Activated CD4-positive, alpha-beta T cell treated with anti-CD3 and anti-CD28 coated beads, Interleukin-2, Interleukin-4, amounts not matched to agents 100 ng/mL and 50 ng/mL, durations not matched to agents 16 hours and 8 hours (primary cell): ENCODE results near the gene WNT7B.

ENCODE experiments used
- DNase-seq: peaks from one replicate; pipeline ENCODE4 v3.0.0-alpha.2; 2020; ENCODE audit warnings: low spot score

WNT7B gene

DNA sequence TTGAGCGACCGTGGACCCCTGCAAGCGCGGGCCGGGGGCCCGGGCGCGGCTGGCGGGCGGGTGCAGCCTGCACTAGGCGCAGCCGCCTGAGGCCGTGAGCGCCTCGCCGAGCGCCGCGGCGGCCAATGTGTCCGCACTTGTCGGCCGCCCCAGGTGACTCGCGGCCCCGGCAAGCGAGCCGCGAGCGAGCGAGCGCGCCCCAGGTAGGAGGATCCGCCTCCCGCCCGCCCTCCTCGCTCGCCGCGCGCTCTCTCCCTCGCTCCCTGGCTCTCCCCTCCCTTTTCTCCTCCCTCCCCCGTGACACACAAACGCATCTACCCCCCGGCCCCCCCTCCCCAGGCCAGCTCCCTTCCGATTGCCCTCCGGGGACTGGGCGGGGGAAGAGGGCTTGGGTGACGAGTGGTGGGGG lies at the start of gene WNT7B:
WNT7B (minus strand) TSS at position 160 of the 409 bp plus-strand sequence. CDS start 408 bp downstream, outside the sequence.
- DNase-seq, result no peak

DNA sequence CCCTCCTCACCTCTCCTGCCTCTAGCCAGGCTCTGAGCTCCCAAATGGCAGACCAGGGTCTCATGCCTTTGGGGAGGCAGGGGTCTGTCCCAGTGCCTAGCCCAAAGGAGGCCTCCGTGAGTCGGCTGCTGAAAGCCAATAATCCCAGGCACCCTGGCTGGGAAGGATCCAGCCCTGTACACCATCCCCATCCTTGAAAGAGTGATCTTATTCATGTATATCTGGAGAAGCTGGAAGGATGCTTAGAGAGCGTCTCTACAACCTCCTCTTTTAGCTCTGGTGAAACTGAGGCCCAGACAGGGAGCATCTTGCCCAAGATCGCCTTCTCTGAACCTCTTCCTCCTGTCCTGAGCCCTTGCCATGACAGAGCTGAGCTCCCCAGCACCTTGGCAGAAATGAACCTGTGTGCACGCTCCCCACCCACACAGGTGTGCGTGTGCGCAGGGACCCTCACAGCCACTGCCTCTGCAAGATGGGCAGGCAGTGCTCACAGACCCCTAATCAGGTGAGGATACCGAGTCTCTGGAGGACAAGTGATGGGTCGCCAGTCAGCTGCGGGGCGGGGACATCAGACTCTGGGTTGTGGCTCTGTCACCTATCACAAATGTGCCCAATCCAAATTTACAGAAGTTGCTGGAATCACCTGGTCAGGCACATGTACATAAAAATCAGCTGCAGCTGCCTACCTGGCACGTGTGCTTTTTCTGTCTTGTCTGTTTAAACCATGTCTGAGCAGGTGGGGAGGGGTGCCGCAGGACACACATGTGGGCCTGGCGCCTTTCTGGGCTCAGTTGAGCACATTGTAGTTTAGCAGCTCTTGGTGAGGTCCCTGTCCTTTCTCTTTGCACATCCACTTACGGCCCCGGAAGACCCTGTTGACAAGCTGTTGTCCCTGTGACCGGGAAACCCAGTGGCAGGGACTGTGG lies 49.3 kb upstream of the WNT7B start:
- DNase-seq, result no peak

DNA sequence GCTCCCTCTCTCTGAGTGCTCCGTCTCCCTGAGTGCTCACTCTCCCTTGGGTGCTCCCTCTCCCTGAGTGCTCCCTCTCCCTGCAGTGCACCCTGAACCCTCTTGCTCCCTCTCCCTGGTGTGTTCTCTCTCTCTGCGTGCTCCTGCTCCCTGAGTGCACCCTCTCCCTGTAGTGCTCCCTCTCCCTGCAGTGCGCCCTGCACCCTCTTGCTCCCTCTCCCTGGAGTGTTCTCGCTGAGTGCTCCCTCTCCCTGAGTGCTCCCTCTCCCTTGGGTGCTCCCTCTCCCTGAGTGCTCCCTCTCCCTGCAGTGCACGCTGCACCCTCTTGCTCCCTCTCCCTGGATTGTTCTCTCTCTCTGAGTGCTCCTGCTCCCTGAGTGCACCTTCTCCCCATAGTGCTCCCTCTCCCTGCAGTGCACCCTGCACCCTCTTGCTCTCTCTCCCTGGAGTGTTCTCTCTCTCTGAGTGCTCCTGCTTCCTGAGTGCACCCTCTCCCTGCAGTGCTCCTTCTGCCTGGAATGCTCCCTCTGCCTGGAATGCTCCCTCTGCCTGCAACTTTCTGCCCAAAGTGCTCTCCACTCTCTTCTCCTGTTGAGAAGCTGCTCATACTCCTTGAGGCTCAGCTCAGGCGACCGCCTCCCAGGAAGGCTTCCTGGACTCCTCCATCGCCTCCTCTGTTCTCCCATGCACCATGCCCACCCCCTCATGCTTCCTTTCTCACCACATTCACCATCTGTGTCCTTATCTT lies 48.4 kb upstream of the WNT7B start:
- DNase-seq, result no peak

DNA sequence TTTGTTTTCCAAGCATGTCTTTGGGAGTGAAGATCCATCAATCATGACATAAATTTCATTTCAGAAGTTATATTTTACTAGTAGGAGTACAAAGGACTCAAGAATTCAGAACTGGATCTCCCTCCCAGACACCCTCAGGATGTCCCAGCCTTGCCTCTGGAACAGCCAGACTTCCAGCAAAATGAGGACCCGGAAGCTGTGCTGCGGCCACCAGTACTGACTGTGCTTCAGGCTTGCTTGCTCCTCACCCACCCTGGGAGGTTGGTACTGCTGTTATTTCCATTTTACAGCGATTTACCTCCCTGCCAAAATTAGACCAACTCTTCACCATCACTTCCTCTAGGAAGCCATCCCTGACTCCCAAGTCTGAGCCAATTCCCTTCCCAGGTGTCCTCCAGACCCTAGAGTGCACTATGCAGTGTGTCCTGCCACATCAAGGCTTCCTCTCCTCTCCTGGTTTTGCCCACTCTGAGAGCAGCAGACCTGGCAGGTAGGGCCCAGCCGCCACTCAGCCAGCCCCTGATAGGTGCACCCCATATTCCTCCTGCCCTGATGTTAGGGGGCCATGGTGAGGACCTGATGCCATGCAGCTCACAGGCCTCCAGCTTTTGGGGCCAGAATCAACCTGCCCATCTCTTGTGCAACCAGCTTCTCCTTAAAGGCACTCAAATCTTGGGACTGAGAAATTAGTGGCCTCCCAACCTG lies 47.3 kb upstream of the WNT7B start:
- DNase-seq, result no peak

DNA sequence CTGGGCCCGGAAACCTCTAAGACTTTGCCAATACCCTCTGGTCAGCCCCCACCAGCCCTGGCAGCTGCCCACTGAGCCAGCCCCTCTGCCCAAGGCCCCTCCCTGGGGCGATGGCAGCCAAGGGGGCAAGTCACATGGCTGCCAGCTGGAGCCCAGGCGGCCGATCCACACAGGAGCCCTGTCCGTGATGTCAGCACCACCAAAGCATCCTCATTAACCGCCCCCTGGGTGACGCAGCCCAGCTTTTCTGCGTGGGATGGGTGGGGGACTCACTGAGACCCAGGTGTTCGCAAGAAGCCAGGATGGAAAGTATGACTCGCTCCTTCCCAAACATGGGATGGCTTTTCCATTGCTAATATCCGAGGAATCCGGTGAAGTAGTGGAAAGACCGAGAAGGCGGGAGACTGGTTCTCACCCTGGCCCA lies 46.6 kb upstream of the WNT7B start:
- no peak for DNase-seq

DNA sequence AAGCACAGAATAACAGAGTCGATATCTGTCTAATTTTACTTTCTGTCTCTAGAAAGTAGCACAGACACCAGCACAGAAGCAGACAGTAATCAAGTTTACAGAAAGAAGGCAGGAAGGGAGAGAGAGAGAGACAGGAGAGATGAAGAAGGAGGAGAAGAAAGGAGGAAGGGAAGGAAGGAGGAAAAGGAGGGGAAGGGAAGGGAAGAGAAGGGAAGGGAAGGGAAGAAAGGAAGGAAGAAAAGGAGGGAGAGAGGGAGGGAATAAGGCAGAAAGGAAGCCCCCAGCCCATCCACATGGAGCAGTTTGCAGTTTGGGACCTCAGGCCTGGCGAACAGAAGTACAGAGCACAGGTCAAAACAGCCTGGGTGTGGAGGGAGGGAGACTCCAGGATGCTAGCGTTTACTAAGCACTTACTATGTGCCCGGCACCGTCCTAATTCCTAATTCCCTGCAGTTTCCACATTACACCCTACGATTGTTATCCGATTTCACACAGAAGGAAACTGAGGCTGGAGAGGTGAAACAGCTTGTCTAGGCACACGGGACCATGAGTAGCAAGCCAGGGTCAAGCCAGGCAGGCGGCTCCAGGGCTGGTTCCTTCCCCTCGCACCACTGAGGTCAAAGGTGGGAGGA lies 46.0 kb upstream of the WNT7B start:
- no peak for DNase-seq

DNA sequence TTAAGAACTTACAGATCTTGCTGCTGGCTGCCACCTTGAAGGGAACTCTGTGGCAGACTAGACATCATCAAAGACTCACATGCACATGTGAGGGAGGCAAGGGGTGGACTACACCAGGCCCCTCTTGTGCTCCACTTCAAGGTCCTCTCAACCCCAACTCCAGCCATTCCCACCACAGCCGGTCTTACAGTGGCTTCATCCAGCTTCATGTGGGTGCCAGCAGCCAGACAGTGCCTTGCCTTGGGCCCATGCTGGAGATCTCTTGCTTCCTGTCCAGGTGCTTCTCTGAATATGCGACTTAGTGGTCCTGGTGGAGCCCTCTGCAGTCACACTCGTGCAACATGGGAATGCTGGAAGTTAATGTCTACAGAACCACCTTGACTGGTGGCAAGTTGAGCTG lies 44.6 kb upstream of the WNT7B start:
- DNase-seq, result no peak

DNA sequence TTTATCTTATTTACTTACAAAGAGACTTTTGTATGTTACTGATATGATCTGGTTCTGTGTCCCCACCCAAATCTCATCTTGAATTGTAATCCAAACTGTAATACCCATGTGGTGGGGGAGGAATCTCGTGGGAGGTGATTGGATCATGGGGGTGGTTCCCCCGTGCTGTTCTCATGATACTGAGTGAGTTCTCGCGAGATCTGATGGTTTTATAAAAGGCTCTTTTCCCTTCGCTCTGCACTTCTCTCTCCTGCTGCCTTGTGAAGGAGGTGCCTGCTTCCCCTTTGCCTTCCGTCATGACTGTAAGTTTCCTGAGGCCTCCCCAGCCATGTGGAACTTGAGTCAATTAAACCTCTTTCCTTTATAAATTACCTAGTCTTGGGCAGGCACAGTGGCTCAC lies 42.4 kb upstream of the WNT7B start:
- DNase-seq, result no peak

DNA sequence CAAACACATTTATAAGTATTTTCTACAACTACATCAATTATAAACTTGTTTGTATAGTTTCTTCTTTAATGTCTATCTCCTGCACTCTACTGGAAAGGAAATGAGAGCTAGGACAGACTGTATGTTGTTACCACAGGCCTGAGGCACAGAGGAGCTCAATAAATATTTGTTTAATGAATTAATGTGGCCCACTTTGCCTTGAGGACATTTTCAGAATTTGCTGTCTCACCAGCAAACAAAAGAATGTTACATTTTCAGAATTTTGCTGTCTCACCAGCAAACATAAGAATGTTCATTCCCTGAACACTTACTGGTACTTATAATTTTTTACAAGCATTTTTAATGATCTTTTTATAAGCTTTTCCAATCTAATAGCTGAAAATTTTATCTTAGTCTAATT lies 41.9 kb upstream of the WNT7B start:
- no peak for DNase-seq

DNA sequence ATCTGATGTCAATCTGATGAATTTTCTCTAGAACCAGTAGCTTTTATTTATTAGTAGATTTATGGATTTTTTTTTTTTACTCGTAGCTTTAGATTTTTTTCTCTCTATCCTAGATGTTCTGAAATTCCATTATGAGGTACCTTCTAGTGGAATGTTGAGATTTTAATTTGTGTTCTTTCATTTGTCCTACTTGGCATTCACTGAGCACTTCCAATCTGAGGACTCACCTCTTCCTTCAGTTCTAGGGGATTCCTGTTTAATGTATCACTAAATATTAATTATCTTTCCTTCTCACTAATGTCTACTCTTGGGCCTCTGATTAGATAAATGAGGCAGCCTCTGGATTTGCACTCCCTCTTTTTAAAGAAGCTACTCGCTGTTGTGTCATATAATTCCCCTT lies 40.2 kb upstream of the WNT7B start:
- no peak for DNase-seq

DNA sequence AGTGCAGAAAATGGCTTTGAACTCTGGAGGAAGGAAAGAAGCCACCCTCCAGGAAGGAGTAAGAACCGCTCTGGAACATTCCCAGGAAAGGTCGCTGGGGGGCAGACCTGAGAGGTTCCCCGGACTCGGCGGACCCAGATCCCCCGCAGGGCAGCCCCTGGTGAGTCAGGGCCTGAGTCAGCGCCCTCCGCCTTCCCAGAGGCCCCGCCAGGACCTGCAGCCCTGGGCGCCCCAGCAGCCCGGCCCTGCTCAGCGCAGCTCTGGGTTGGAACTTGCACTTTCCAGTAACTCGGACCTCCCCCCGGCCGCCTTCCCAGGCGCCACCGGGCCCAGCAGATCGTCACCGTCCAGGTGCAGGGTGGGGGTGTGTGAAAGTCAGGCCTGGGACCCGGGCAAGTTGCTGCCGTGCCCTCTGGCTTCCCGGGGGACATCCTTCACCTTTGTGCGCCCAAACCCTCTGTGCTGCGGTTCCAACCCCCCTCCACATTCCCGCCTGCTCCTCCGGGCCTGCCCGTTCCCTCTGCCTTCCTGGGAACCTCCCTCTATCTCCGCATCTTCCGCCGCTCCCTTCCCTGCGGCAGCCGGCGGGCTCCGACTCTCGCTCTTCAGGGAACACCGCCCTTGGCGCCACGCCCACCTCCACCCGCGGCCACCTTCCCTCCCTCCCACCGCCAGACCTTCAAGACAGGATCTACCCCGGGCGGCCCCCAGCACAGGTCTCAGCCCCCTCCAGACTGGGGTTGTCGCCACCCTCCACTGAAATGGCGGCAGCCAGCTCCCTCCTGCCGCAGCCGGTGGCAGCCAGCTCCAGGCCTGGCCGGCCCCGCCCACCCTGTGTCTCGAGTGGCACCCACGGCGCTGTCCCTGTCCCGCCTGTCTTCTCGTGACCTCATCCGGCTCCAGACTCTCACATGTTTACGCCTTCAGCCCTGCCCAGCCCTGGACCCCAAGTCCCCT lies 36.8 kb upstream of the WNT7B start:
- peak; percentile 90 for DNase-seq

DNA sequence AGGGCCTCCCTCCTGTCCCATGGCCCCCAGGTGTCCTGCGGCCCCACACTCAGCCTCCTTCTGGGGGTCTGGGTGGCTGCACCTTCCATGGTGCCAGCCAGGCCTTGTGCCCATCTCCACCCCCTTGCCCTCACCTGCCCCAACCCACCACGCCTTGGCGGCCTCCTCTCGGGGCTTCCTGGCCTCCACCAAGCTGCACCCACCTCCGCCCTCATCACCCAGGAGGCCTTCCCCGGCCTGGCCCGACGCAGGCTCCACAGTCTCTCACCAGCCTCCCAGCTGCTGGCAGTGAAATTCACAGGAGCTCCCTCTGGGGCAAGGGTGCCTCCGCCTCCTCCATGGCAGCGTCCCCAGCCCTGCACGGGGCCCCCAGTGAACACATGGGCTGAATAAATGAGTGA lies 35.9 kb upstream of the WNT7B start:
- no peak for DNase-seq

DNA sequence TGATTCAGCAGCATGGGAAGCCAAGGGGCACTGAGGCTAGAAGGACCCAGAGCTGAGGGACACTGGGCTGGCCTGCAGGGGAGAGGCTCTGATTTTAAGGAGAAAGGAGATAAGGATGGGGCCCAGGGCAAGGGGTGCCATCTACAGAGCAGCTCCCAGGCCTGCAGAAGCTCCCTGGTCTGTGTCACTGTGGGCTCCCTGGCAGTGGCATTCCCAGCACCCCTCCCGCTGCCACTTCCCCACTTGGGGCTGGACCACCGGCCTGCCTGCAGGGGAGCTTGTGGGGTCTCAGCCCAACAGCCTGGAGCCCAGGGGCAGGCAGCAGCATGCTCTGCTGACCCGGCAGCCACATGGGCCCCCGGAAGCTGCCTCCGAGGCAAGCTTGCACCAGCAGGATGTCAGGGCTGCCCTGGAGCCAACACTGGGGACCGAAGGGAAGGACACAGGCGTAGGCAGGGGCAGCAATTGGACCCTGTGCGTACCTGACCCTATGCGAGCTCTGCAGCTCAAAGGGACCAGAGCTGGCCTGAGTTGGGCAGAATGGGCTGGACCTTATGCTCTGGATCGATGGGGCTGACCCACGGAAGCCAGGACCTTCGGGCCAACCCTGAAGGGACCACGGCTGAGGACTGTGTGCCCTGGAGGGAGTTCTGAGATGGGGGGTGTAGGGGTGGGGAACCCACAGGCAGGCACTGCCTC lies 35.4 kb upstream of the WNT7B start:
- DNase-seq, result no peak

DNA sequence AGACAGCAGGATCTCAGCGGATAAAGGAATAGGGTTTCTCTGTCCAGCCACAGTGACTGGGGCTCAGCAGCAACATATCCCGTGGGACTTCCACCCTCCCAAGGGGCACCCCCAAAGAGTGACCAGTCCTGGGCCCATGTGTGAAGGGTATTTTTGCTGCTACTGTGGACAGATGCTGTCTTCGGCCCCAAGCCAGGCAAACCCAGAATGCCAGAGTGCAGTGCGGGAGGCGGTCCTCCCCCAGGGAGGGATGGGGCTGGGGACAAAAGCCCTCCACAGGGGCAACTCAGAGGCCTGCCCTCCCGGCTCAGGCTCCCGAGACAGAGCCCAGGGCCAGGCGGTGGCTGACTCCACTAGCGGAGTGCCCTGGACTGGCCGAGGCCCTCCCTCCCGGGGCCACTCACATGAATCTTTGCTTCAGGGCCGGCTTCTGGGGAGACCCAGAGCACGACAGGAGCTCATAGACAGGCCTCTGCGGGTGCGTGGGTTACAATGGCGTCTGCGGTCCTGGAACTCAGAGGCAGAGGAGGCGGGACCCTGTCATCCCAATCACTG lies 34.7 kb upstream of the WNT7B start:
- no peak for DNase-seq

DNA sequence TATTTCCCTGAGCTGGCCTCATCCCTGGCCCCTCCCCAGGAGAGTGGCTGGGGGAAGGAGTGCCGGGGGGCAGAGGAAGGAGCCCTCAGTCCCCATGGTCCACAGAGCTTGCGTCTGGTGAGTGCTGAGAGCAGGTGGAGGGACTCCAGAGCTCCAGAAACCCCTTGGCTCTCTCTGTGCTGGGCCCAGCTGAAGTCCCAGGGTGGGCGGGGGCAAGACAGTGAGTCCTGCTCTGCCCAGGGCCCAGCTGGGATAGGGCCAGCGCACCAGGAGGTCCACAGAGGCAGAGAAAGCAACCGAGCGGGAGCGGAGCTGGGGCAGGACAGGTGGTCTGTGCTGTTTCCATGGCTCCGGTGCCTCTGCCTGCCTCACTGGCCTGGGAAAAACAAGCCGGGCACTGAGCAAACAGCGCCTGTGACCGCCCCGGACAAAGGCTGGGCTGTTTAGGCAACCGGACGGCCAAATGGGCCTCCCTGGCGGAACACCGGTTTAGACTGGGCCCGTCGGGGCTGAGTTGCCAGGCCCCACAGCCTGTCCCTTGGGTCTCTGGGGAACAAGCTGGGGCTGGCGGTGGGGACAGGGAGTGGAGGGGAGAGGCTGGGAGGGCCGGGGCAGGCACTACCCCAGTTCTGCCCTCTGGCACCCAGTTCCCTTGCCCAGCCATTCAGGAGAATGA lies 34.1 kb upstream of the WNT7B start:
- no peak for DNase-seq

DNA sequence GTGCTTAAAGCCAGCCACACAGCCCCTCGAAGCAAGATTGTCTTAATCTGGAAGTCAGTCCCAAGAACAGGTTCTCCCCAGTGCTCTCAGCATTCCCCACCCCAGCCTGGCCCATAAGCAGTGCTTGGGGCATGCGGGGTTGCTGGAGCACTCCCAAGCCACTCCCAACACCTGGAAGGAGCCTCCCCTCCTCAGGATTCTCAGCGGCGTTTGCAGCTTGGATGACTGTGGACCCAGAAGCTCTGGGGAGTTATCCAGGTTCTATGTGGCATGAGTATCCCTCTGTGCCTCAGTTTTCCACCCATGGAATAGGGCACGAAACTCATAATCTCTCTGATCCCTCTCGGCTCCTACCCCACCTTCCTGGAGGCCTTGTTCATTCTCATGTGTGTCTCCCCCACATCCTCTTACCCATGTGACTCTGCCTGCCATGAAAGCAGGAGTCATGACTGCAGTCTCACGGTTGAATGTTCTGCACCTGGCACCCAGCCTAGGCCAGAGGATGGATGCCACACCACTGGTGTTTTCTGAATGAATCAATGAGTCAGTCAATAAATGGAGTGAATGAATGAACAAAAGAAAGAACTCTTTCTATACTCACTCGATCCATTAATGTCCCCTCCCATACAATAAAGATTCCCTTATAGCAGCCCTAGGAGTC lies 33.4 kb upstream of the WNT7B start:
- no peak for DNase-seq

DNA sequence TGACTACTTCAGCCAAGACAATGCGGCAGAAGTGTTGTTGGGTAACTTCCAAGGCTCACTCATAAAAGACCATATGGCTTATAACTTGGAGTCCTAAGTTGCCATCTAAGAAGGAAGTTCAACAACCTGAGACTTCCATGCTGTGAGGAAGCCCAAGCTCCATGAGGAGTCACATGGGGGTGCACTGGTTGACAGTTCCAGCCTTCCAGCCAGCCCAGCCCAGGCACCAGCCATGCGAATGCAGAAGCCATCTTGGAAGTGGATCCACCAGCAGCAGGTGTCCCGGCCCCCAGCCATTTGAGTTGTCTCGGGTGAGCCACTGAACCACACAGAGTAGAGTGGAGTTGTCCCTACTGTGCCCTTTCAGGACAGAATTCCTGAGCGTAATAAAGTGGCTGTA lies 32.8 kb upstream of the WNT7B start:
- no peak for DNase-seq

DNA sequence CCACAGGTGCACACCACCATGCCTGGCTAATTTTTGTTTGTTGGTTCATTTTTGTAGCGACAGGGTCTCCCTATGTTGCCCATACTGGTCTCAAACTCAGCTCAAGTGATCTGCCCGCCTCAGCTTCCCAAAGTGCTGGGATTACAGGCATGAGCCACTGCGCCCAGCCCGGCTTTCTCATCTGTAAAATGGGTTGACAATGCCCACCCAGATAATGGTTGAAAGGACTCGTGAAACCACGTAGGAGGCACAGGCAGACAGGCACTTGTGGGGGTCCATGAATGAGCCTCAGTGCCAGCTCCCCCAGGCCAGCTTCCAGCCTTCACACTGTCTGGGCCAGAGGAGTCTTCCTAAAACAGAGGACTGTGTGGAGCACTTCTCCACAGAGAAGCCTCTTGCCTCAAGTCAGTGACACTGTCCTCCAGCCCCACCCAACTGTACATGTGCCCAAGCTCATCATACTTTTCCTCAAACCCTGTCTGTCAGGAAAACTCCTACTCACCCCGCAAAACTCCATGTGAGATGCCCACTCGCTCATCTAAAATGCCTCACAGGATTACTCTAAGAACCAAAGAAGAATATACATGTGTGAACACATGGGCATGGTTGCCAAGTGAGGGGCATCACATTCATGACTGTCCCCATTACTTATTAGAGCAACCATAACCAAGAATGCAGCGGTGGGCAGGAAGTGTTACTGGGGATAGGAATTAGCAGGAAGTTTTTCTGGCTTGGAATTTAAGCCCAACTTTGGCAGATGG lies 32.1 kb upstream of the WNT7B start:
- DNase-seq, result no peak
